Endothelial cell of umbilical vein (primary cell): ENCODE data around the gene SLC35E2B.

Experiments
- CTCF ChIP-seq, 2 donors: IDR thresholded peaks; 1 replicate in 1 of 2; 2 replicates in 1 of 2; pipeline ENCODE4 v1.5.1; 2011; ENCODE audit warnings: low read length in 2 of 2, mild to moderate bottlenecking in 2 of 2, moderate library complexity in 2 of 2, control low read depth in 1 of 2, inconsistent platforms in 1 of 2, low read depth in 1 of 2; ENCODE audit not compliant: insufficient read depth in 1 of 2; ENCODE audit errors: extremely low read depth in 1 of 2
- EZH2 ChIP-seq: IDR thresholded peaks from 2 replicates; pipeline ENCODE4 v1.6.1; 2012; ENCODE audit warnings: borderline replicate concordance, low read depth, mild to moderate bottlenecking, moderate library complexity, low read length, inconsistent platforms; ENCODE audit not compliant: severe bottlenecking
- FOS ChIP-seq: IDR thresholded peaks from 2 replicates; pipeline ENCODE4 v1.6.1; 2011; ENCODE audit warnings: mild to moderate bottlenecking, low read length, moderate library complexity, borderline replicate concordance; ENCODE audit not compliant: insufficient read depth
- GATA2 ChIP-seq: IDR thresholded peaks from 2 replicates; pipeline ENCODE4 v1.7.0; 2011; ENCODE audit warnings: low read depth, mild to moderate bottlenecking, moderate library complexity, mixed read lengths, low read length; ENCODE audit not compliant: insufficient read length, insufficient read depth
- JUN ChIP-seq: IDR thresholded peaks from 2 replicates; pipeline ENCODE4 v1.6.1; 2011; ENCODE audit warnings: borderline replicate concordance, low read depth; ENCODE audit not compliant: insufficient read length, insufficient read depth
- MAX ChIP-seq: IDR thresholded peaks from 2 replicates; pipeline ENCODE4 v1.6.1; 2011; ENCODE audit not compliant: insufficient read depth, insufficient read length
- MYC ChIP-seq: IDR thresholded peaks from one replicate; pipeline ENCODE4 v1.6.1; 2011; ENCODE audit warnings: mild to moderate bottlenecking, low read depth, low read length
- POLR2A ChIP-seq: IDR thresholded peaks from 2 replicates; pipeline ENCODE4 v1.6.1; 2012; ENCODE audit warnings: low read depth, mild to moderate bottlenecking, control low read depth, low read length
- POLR2AphosphoS5 ChIP-seq: IDR thresholded peaks from 2 replicates; pipeline ENCODE4 v1.6.1; 2012; ENCODE audit warnings: low read depth, mild to moderate bottlenecking, control low read depth, low read length, moderate library complexity; ENCODE audit not compliant: insufficient read depth

- TF ChIP-seq CTCF (IDR thresholded peaks at IDR 0.05; ENCODE audit: extremely low read depth in 1 of 2, insufficient read depth in 1 of 2, low read depth in 1 of 2, low read length in 2 of 2) = no peak
- TF ChIP-seq MAX = no peak
- TF ChIP-seq EZH2 = no peak
- TF ChIP-seq JUN = no peak
- no peak for TF ChIP-seq POLR2AphosphoS5
- TF ChIP-seq GATA2 = no peak
- TF ChIP-seq POLR2A = no peak
- no peak for TF ChIP-seq FOS
- no peak for TF ChIP-seq MYC
Observed at GRCh38 chr1:1617925-1618324, 74.7 kb downstream of the SLC35E2B start.
